H1 (cell line): ENCODE measurements around the gene CIC. TPM values are rescaled to one million over a fixed set of nuclear protein-coding genes. Genes with fewer than 3 reads are reported as not detected.

Source experiments
- CREB1 ChIP-seq: IDR thresholded peaks from 2 replicates; pipeline ENCODE4 v1.6.1; 2012; ENCODE audit warnings: inconsistent platforms
- CTCF ChIP-seq, 3 experiments: IDR thresholded peaks; 1 replicate in 2 of 3; 2 replicates in 1 of 3; pipeline versions ENCODE4 v1.5.1 to v1.6.1; 2011; ENCODE audit warnings: low read length in 3 of 3, mild to moderate bottlenecking in 3 of 3, inconsistent platforms in 2 of 3, low read depth in 1 of 3, moderate library complexity in 1 of 3; ENCODE audit not compliant: insufficient read depth in 1 of 3; ENCODE audit errors: control extremely low read depth in 1 of 3
- RBBP5 ChIP-seq: IDR thresholded peaks from 2 replicates; pipeline ENCODE4 v1.7.1; 2012; ENCODE audit warnings: low read depth, mild to moderate bottlenecking, inconsistent platforms, low read length, moderate library complexity, borderline replicate concordance
- TEAD4 ChIP-seq: IDR thresholded peaks from 2 replicates; pipeline ENCODE4 v1.6.1; 2012; ENCODE audit warnings: low read depth, low read length, inconsistent platforms, mixed read lengths
- polyA plus RNA-seq, 7 experiments: library from polyadenylated mRNA; depleted of rRNA in 3 of 7; stranded (reverse) in 5 of 7; unstranded in 2 of 7; fragments of >200 nt in 5 of 7; fragments of 200-250 nt in 2 of 7; gene quantifications; 1 replicate in 5 of 7; 2 replicates in 1 of 7; 4 replicates in 1 of 7; pipeline versions ENCODE4 v1.2.1 to v1.2.3, GENCODE V29; 2011 to 2013; ENCODE audit warnings: missing spikeins in 2 of 7, mixed read lengths in 2 of 7
- total RNA-seq: library from RNA; stranded (reverse); fragmentation: NEBNext Ultra II Directional; extraction: Animal tissue kit (Norgen Biotek cat#: 25700); gene quantifications from 2 replicates; pipeline ENCODE4 v1.2.1, GENCODE V29; 2021

The CIC gene
- total and polyA plus RNA-seq, 2 of the 8 experiments (the other 6 are each of a cell fraction or from before 2014, with no cell fraction given) = 13.2 to 43.6 TPM

DNA sequence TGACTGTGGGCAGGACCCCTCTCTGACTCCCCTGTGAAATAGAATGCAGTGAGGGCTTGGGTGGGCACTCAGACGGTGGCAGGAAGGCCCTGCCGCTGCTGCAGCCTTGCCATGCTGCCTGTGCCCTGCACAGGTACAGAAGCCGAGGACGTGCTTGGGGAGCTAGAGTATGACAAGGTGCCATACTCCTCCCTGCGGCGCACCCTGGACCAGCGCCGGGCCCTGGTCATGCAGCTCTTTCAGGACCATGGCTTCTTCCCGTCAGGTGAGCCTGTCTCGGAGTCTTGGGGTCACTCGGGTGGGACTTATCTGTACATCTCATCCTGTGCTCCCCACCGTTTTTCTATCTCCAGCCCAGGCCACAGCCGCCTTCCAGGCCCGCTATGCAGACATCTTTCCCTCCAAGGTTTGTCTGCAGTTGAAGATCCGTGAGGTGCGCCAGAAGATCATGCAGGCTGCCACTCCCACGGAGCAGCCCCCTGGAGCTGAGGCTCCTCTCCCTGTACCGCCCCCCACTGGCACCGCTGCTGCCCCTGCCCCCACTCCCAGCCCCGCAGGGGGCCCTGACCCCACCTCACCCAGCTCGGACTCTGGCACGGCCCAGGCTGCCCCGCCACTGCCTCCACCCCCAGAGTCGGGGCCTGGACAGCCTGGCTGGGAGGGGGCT is 25.6 kb downstream of the CIC start (continued):
- TF ChIP-seq RBBP5 (no peak), CTCF (IDR thresholded peaks at IDR 0.05; ENCODE audit: control extremely low read depth in 1 of 3, insufficient read depth in 1 of 3, low read depth in 1 of 3, low read length in 3 of 3) (no peak), TEAD4 (no peak), CREB1 (no peak)
